Femur (tissue), 1 donor: ENCODE results near the gene CPED1.
A peak's percentile ranks its signal among the peaks of the same experiment; 100 is the strongest.
"Not testable (repeated sequence)": the region's sequence is repeated elsewhere in the genome, so short reads cannot be mapped to it uniquely, and the experiment has no call there.

Experiments used
- DNase-seq: peaks from one replicate; pipeline ENCODE4 v3.0.0-alpha.2; 2017

CPED1 gene

DNA sequence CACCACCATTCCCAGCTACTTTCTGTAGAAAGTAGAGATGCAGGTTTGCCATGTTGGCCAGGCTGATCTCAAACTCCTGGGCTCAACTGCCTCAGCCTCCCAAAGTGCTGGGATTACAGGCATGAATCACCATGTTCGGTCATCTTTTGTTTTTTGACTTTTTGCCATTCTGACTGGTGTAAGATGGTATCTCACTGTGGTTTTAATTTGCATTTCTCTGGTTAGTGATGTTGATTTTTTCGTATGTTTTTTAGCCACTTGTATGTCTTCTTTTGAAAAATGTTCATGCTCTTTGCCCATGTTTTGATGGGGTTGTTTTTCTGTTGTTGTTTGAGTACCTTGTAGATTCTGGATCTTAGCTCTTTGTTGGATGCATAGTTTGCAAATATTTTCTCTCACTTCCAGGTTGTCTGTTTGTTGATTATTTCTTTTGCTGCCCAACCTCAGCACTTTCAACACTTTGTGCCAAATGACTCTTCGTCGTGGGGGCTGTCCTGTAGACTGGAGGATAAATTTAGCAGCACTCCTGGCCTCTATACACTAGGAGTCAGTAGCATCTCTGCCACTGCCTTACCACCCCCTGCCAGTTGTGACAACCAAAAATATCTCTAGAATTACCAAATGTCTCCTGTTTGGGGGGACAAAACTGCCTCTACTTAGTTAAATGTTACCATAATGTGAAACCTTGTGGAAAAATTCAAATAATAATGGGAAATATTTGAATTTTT, 6.5 kb upstream of the CPED1 start:
- no peak for DNase-seq

DNA sequence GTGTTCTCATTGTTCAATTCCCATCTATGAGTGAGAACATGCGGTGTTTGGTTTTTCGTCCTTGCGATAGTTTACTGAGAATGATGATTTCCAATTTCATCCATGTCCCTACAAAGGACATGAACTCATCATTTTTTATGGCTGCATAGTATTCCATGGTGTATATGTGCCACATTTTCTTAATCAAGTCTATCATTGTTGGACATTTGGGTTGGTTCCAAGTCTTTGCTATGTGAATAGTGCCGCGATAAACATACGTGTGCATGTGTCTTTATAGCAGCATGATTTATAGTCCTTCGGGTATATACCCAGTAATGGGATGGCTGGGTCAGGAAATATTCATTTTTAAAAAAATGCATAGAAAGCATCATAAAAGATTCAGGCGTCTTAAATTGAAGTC, 4.9 kb upstream of the CPED1 start:
- DNase-seq, result not testable (repeated sequence)

DNA sequence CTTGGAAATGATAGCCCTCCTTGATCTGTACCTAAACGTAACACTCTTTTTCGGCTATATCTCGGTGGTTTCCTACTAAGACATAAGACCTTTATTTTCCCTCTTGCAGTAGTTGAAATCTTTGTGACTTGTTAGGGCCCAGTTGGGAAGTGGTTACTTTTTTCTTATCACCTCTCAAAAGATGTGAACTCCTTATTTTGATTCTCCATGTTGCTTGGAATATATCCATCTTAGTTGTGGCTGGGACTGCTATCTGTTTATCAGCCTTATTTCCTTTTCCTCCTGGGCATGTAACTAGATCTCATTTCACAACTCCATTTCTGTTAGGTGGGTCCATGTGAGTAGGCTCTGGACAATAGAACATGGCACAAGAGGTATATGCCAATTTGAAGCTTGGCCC, 4.1 kb upstream of the CPED1 start:
- DNase-seq, result no peak

DNA sequence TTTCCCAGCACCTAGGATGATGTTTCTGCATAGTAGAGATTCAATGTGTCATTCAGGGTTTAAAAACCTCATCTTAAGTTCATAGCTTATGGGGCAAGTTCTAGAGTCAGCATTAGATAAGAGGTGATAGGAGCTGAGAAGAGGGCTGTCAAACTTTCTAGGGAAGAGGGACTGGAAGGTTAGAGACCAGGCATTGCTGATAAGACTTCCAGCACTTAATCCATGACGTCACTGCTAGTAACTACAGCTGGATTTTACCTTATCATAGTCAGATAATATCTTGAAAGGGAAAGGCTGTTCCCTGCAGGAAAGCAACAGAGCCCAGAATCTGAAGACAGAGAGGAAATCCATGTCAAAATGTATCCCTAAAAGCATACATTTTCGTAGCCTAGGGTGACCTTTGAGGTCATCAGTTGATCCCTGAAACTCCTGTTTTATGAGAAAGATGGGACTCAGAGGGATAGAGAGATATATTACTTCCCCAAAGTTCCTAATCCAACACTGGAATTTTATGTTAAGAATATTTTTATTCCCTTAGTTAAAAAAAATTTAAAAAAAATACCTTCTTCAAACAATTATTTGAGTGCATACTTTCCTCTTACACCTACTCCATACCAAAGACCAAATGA, 3.3 kb upstream of the CPED1 start:
- no peak for DNase-seq

DNA sequence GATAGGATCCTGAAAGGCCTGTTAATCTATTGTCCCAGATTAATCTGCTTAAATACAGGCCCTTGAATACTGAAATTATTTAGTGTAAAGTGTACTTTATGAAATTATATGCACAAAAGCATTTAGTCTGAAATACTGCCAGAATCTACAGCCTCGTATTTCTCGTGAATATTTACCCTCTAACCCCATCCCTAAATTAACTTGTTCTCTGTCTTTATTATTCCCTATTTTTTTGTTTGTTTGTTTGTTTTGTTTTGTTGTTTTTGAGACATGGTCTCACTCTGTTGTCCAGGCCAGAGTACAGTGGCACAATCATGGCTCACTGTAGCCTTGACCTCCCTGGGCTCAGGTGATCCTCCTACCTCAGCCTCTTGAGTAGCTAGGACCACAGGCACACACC, 2.7 kb upstream of the CPED1 start:
- no peak for DNase-seq

DNA sequence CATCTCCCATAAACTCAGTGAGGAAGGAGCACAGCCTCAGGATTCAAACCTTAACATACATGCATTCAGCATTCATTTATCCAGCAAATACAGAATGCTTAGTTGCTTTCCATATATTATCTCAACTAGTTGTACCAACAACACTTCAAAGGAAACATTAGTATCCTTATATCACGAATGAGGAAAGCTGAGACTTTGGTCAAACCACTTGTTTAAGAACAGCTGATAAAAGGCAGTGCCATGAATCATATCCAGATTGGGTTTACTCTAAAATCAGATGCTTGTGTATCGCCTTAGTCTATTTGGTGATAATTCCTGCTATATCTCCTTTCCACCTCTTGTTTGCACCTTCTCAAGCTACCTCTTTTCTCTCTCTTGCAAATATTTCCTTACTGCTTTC, 1.9 kb upstream of the CPED1 start:
- DNase-seq, result no peak

DNA sequence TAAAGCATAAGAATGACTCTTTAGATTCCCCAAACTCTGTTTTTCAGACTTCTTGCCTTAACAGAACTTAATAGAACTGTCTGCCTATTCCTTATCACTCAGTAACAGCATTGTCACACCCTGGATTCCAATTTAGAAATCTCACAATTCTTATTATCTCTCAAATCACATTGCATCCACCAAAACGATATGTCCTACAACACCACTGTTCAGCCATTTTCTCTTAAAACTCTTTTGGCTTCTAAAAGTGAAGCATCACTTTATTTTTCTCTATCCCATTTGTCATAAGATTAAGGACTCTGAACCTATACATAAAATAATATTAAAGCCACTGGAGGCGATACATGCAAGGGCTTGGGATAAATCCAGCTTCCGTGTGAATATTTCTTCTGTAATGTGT, 1.2 kb upstream of the CPED1 start:
- DNase-seq, result no peak

DNA sequence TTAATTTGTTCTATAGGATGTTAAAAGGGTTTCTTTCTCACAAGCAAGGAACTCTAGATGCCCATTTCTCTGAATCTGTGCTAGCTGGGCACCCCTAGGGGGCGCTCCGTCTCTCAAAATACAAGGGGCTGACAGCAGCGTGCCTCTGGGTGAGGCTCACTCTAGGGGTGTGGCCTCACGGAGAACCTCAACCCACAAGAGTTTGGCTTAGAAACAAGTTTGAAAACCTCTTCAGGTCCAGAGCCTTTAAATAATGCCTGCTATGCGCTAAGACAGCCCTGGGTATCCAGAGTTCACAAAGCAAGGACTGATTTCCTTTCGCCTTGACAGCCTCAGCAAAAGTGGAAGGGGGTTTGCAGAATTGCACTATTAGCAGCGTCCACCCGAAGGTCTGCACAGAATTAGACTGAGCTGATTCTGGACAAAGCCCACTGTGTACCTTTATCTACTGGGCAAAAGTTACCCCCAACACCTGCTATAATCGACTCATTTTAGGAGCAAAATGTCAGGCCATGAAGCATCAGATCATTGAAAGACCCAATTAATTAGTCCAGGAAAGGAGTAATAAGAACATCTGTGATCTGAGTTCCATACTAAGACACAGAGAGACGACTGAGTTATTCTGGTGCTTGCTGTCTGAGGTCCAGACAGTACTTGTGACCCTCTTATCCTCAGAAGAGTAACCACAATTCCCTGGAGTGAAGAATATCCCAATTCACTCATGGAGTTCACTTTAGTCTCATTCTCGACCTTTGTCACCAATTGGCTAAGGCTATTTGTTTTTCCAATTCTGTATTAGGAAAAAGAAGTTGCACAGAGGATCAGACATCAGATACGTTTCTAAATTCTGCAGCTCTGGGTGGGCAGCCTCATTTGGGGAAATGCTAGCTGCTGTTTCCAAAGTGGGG, 574 bp upstream of the CPED1 start:
- DNase-seq, result peak; percentile 94

DNA sequence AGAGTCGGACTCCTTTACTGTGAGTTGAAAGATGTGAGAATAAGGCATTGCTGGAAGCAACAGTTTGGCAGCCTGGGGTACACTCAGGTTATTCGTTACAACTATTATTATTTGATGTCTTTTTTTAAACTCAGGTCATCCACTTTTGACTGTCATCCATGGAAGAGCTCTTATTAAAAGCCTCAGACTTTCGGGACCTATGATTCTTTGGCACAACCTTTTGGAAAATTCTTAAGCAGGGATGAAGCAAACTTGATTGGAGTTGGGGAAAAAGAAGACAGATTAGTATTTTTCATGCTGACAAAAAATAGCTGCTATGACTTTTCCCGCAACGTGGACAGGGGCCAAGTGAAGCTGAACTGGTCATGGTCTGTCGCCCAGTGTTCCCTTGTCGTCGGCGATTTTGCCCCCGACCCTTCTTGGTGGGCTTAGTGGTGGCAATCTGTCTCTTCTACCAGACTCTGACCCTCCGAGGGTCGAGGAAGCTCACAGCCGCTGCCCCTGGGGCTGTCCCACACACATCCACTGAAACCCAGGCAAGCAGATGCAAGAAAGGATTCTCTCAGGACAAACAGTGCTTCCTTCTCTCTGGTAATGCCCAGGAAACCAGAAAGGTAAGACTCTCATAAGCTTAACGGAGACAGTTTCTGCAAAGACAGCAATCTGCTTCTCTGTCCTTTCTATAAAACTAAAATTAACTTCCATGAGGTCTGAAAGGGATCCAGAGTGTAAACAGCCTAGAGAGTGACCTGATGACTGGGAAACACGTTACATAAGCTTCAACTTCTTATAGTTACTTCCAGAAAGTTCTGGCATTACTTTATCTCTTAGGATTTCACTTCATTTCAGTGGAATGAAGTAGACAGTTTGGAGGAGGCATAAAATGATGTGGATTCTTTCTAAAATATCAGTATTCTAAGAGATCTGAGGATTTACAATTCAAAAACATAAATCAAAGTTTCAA, 1.0 kb downstream of the CPED1 start:
- peak; percentile 46 for DNase-seq

DNA sequence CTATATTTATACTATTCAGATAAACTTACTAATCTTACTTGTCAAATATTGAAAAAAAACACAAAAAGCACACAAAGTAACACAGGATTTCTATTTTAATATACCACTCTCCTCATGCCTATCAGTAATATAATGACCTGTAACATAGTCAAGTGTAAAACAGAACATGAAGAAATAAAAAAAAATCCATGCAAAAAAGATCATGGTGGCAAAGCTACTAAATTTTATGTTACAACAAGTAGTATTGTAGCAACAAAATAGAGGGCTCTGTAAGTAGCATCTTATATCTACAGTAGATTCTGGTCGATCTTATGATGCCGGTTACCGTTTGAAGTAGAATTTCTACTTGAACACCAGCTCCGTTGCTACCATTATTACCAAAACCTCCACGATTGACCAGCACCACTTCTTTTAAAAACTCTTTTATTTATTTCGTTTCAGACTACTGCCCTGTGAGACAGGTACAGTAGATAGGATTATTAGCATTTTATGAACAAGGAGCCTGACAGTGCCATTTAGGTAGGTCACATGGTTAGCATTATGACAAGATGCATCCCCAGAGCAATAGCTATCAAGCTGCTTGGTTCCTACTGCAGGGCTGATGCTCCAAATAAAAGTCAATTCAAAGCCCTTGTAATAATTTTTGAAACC, 2.1 kb downstream of the CPED1 start:
- no peak for DNase-seq

DNA sequence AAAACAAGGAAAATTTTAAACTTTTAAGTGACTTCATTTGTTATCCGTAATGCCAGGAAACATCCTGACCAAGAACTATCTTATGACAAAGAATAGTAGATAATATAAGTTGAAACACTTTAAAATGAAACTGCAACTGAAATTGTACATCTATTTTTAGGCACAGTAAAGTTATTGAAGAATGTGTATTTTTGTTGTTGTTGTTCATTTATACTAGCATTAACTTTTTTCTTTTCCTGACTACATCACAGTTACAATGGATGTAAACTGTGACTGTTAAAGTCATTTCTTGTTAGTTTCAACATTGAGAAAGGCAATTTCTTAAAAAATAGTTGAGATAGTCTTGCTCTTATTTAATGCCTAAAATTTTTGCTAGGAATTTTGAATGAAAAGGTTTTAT, 2.6 kb downstream of the CPED1 start:
- DNase-seq, result no peak

DNA sequence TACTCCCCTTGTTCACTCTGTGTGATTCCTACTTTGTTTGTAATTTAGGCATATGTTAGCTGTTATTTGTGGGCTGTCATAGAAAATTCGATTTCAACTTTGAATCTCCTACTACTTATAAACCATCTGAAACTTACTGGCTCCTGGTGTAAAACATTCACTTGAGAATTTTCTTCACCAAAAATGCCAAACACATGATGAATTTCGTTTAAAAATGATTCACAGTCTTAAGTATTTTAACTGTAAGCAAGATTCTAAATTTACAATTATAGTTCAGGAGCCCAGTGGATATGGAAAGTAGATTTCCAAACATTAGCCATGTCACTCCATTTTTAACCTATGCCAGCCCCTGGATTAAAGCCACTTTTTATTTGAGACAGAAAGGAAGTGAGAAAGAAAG, 3.1 kb downstream of the CPED1 start:
- DNase-seq, result no peak

DNA sequence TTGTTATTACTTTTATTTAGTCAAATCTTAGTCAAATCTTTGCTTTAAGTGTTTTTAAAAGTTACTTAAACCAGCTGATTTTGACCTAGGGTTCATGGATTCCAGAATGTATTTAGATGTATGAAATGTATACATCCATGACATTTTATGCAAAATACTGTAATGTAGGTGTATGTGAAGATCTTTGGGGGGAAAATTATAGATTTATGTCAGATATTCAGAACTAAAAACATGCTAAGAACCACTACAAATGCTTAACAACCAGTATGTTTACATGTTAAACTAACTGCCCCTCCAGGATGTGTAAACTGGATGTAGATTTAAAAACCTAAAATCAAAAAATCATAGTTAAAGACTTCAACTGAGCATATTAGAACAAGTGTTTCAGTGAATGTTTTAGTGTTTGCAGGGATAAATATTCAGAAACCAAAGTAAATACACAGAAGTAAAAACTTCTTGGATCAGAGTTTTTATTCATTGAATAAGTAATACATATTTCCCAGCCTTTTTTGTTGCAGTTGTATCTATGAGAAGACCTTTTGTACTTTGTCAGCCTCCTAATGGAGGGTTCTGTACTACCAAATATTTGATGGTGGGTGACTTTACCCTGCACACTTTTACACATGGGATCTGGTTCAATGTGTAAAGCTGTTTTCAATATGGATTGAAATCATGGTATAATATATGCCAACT, 3.9 kb downstream of the CPED1 start:
- no peak for DNase-seq

DNA sequence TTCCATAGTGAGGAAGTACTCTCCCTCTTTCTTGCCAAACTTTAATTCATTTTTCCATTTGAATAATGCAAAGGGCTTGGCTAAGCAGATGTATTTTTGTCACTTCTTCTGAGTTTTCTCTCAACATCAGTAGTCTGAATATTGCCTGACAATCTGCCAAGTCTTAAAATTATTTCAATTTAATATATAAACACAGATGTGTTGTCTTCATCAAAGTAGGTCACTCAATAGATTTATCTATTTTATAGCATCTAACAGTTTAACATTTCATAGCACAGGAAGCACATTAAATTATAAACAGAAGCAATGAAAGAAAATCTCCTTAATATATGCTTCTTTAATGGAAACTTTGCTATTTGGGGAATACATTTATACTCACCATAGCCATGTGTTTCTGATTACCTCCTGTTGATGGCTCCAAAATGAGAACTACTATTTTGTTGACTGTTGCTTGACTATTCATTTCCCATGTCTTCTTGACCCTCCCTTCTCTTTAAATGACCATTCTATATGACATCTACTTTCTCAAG, 4.5 kb downstream of the CPED1 start:
- DNase-seq, result no peak

DNA sequence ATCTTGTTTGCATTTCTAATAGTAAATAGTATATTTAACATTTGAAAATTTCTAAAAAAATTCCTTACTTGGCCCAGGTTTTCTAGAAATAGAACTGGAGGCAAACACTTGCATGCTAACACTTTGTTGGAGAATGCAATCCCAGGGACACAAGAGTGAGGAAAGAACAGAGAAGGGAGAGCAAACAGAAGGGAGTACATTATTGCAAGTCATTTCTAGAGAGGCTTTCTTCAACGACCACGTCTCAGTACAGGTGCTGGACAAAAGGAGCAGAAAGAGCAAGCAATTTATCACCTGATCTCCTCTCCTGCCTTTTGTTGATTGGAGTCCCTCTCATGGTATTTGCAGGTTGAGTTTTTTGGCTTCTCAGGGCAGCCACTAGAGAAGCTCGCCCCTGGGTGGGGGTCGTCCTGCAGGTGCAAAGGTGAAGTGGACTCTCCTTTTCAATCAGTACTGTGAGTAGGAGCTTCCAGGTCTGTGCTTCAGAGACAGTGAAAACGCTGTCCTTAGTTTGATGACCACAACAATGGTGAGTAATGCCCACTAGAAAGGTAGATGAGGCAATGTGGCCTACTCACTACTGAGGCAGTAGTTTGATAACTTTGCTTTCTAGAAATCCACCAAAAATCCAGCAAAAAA, 5.2 kb downstream of the CPED1 start:
- DNase-seq, result no peak

DNA sequence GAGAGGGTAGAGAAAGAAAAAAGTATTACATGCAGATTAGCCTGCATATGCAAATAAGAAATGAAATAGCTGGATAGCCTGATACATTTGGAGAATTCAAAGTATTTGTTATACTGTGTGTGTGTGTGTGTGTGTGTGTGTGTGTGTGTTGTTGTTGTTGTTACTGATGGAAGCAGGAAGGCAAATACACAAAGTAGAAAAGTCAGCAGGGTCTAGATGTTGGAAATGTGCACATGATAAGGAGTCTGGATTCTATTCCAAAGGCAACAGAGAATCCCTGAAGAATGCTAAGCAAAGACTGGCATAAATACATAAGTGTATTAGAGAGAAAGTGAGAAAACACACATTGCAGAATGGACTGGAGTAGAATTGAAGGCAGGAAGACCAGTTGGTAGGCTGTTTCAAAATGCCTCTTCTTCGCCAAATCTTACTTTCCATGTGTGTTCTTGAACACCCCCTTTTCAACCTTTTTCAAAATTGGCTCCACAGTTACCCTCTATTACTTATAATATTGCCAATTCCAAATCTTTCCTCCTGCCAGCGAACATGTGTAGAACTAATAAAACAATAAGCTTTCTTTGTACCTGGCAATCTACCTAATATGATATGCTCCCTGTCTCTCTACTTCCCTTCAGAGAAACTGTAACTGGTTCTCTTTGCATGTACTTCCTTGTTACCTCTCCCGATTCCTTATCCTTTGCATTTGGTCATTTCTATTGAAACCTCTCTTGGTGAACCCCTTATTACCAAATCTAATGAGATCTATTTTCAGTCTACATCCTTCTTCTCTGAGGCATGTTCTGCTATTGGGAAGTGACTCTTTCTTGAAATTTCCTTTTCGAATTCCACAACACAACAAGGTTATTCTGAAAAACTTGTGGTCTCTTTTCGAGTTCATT, 6.2 kb downstream of the CPED1 start:
- no peak for DNase-seq

DNA sequence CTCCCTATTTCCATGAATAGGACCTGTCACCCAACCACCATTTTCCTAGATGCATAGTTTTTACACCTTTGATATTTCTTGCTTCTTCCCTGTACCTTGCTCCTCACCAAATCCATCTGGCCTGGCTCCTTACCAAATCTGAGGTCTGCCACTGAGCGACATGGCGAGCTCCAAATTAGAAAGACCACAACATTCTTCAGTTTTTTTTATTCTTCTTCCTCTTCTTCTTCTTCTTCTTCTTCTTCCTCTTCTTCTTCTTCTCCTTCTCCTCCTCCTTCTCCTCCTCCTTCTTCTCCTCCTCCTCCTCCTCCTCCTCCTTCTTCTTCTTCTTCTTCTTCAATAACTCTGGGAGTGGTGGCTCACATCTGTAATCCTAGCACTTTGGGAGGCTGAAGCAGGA, 7.1 kb downstream of the CPED1 start:
- DNase-seq, result no peak

DNA sequence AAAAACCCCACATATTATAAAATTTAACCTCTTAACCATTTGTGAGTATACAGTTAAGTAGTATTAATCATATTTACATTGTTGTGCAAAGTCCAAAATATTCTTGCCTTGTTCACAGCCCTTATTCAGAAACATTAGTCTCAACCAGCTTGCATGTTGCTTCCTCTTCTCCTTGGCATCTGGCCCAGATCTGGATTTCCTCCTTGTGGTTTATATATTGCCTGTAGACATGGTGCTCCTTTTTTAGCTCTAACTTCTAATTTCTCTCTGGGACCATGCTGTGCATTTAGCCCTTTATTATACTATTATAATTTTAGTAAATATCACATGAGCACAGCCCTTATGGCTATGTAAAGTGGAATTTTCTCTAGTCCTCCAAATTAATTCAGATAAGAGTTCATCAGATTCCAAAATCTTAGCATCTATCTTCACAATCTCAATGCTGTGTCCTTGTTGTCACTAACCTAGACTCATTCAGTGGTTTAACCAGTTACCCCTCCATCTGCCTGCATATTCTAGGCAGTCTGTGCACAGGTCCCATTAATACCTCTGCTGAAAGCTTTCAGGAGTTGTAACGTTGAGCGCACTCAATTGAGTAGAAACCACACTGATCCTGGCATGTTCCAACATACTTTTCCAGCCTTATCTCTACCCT, 7.9 kb downstream of the CPED1 start:
- peak; percentile 86 for DNase-seq

DNA sequence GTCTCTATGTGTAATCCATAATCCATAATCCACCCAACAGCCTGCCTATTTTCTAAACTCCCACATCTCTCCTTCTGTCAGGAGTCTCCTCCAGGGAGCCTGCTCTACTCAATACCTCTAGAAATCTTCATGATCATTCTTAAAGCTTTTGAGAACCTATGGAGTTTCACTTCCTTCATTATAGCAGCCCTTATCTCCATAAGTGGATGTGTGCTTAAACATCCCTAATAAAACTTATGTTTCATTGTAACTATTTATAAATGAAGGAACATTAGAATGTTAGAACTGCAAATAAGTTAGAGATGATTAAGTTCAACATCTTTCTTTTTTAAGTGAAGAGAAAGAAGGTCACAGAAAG, 8.5 kb downstream of the CPED1 start:
- no peak for DNase-seq
